HepG2 (cell line): ENCODE data around the gene SPAG6. TPM values are rescaled to one million over a fixed set of nuclear protein-coding genes. Genes with fewer than 3 reads are reported as not detected.
A peak's percentile ranks its signal among the peaks of the same experiment; 100 is the strongest.

Source experiments
- ATAC-seq: fragments of 200-7000 bp; cut with Tn5 transposase; 3 replicates; pipeline ENCODE4 v1.9.1; 2020; ENCODE audit warnings: mild to moderate bottlenecking, moderate library complexity
- BruUV-seq: library from RNA; stranded (reverse); fragments of 400-500 nt; replicated peaks from 2 replicates; lab custom pipeline; 2021; lab: Mats Ljungman, UMichigan
- CTCF ChIA-PET: fragments of 300-600 bp; formaldehyde crosslinking; extraction: SDS; loops from one replicate; lab custom pipeline; 2021; ENCODE audit warnings: low total read pairs, inconsistent platforms, low intra/inter-chr PET ratio; lab: Yijun Ruan, JAX
- POLR2A ChIA-PET: fragments of 350-600 bp; sonication (Branson Sonifier 250); formaldehyde crosslinking; loops from one replicate; lab custom pipeline; 2020; ENCODE audit warnings: antibody characterized with exemption, inconsistent platforms; lab: Yijun Ruan, JAX
- DNase-seq: peaks from one replicate; pipeline ENCODE4 v3.0.0-alpha.2; 2015; ENCODE audit warnings: low spot score
- FAIRE-seq: peaks from 3 replicates; lab custom pipeline; 2011; peaks lifted over from hg19 to GRCh38; lab: Jason Lieb, UNC
- H2AFZ ChIP-seq: one replicate; pipeline ENCODE4 v1.6.1; 2011; ENCODE audit warnings: low read length, inconsistent platforms
- H3K27ac ChIP-seq: fragments of 300-600 bp; 3 replicates; pipeline ENCODE4 v1.8.0; 2011; ENCODE audit warnings: mixed run types, mild to moderate bottlenecking, mixed read lengths, low read length, inconsistent platforms; ENCODE audit not compliant: insufficient read depth; ENCODE audit errors: extremely low read length
- H3K27me3 ChIP-seq, 2 experiments: fragments of 200-600 bp in 1 of 2; 2 replicates in 1 of 2; 3 replicates in 1 of 2; pipeline versions ENCODE4 v1.6.0 to v1.8.0; 2011; ENCODE audit warnings: low read length in 2 of 2, mild to moderate bottlenecking in 2 of 2, moderate library complexity in 2 of 2, inconsistent platforms in 1 of 2; ENCODE audit not compliant: insufficient read depth in 2 of 2, control insufficient read depth in 1 of 2
- H3K36me3 ChIP-seq, 2 experiments: fragments of 200-600 bp in 1 of 2; replicated peaks in 1 of 2; 2 replicates in 1 of 2; 3 replicates in 1 of 2; pipeline versions ENCODE4 v1.5.1 to v1.8.0; 2011; ENCODE audit warnings: low read length in 2 of 2, inconsistent platforms in 1 of 2; ENCODE audit not compliant: insufficient read depth in 2 of 2, control insufficient read depth in 1 of 2
- H3K4me1 ChIP-seq: 2 replicates; pipeline ENCODE4 v1.5.1; 2012; ENCODE audit warnings: low read length, inconsistent platforms; ENCODE audit not compliant: insufficient read depth
- H3K4me2 ChIP-seq: 2 replicates; pipeline ENCODE4 v1.6.0; 2011; ENCODE audit warnings: low read depth, low read length, inconsistent platforms
- H3K4me3 ChIP-seq, 3 experiments: fragments of 200-600 bp in 1 of 3; sonication (generic), shearing (Covaris generic) in 1 of 3; replicated peaks in 1 of 3; 2 replicates each; pipeline ENCODE4 v1.5.1; 2011 to 2016; ENCODE audit warnings: low read length in 3 of 3, inconsistent platforms in 2 of 3, low read depth in 2 of 3, mild to moderate bottlenecking in 2 of 3, control low read depth in 1 of 3, mixed read lengths in 1 of 3; ENCODE audit not compliant: insufficient read depth in 1 of 3
- H3K79me2 ChIP-seq: one replicate; pipeline ENCODE4 v1.6.1; 2011; ENCODE audit warnings: low read length, inconsistent platforms; ENCODE audit not compliant: insufficient read depth
- H3K9ac ChIP-seq: 2 replicates; pipeline ENCODE4 v1.6.0; 2011; ENCODE audit warnings: mild to moderate bottlenecking, low read depth, low read length, inconsistent platforms; ENCODE audit not compliant: insufficient read depth
- H3K9me3 ChIP-seq: 2 replicates; pipeline ENCODE4 v1.5.1; 2012; ENCODE audit warnings: mild to moderate bottlenecking, low read length
- H4K20me1 ChIP-seq: 2 replicates; pipeline ENCODE4 v1.6.0; 2011; ENCODE audit warnings: inconsistent platforms, mild to moderate bottlenecking, low read length, moderate library complexity; ENCODE audit not compliant: insufficient read depth
- CBX2 ChIP-seq, 2 experiments: fragments of 200-600 bp in 1 of 2; sonication (generic); formaldehyde crosslinking in 1 of 2; IDR thresholded peaks; 2 replicates each; pipeline versions ENCODE4 v1.7.0 to v1.8.1; 2018 to 2022; ENCODE audit warnings: low read depth in 2 of 2, low read length in 1 of 2, mild to moderate bottlenecking in 1 of 2, missing genetic modification reagents in 1 of 2
- ETV6 ChIP-seq: sonication (generic); formaldehyde crosslinking; conservative IDR thresholded peaks from 2 replicates; pipeline ENCODE4 v1.4.0; 2020; ENCODE audit warnings: missing genetic modification reagents
- HES4 ChIP-seq: sonication (generic); formaldehyde crosslinking; IDR thresholded peaks from 2 replicates; pipeline ENCODE4 v1.9.0; 2021; ENCODE audit warnings: mild to moderate bottlenecking, missing genetic modification reagents, borderline replicate concordance
- MTF1 ChIP-seq: sonication (generic); formaldehyde crosslinking; IDR thresholded peaks from 2 replicates; pipeline ENCODE4 v1.5.0; 2020; ENCODE audit warnings: missing genetic modification reagents
- NR2F1 ChIP-seq, 2 experiments: fragments of 450-650 bp in 1 of 2; formaldehyde crosslinking in 1 of 2; IDR thresholded peaks; 2 replicates each; pipeline versions ENCODE4 v1.5.0 to v1.6.1; 2016 to 2020; ENCODE audit warnings: mild to moderate bottlenecking in 1 of 2, missing compliant biosample characterization in 1 of 2, missing genetic modification reagents in 1 of 2, moderate library complexity in 1 of 2
- TEAD3 ChIP-seq: optimal IDR thresholded peaks from 2 replicates; pipeline ENCODE3; 2016; ENCODE audit warnings: borderline replicate concordance
- ZNF652 ChIP-seq: IDR thresholded peaks from 2 replicates; pipeline ENCODE4 v1.6.1; 2016; ENCODE audit warnings: low read depth, borderline replicate concordance
- WGBS: methylation state at CpG from one replicate; pipeline ENCODE4 v1.1.6; 2017; ENCODE audit warnings: low lambda C conversion rate; 5-methylcytosine and 5-hydroxymethylcytosine counted together
- in situ Hi-C: cut with HindIII; loops from 2 replicates; pipeline ENCODE4 v1.10.0; 2017; ENCODE audit warnings: low pct_unique_long_range_greater_than_20kb; ENCODE audit not compliant: extremely low pct_ligation_motif_present
- intact Hi-C: fragments of 100-400 bp; cut with micrococcal nuclease; formaldehyde crosslinking; loops from one replicate; pipeline ENCODE4 v1.10.0; 2022; ENCODE audit not compliant: unreplicated experiment
- polyA plus RNA-seq, 8 experiments: library from polyadenylated mRNA; depleted of rRNA in 3 of 8; stranded (reverse) in 7 of 8; unstranded in 1 of 8; fragments of >200 nt; fragmentation: Illumina TruSeq in 4 of 8; extraction: Trizol in 4 of 8; gene quantifications; 2 replicates each; pipeline versions ENCODE4 v1.2.1 to v1.2.3, GENCODE V29; 2011 to 2016; ENCODE audit warnings: low read depth in 4 of 8, missing spikeins in 1 of 8, mixed read lengths in 1 of 8; ENCODE audit not compliant: insufficient read depth in 1 of 8
- total RNA-seq, 5 experiments: library from RNA; depleted of rRNA; stranded (reverse); fragments of >200 nt; fragmentation: Illumina TruSeq; extraction: Trizol; gene quantifications; 2 replicates each; pipeline ENCODE4 v1.2.3, GENCODE V29; 2016; ENCODE audit warnings: low read depth in 1 of 5

The SPAG6 gene
- total and polyA plus RNA-seq, 2 of the 13 experiments (the other 11 are each of a cell fraction or from before 2014, with no cell fraction given), result not detected

- Histone ChIP-seq H3K27ac (no peak overlapping the region), H3K4me3 (no peak overlapping the region), H3K36me3 (no peaks in the 10 kb centered on the region), H3K4me2 (no peak overlapping the region), H4K20me1 (no peaks in the 10 kb centered on the region), H3K27me3 (peaks cover 0 to 46% of the 10 kb centered on the region in 2 experiments; a peak in 3 of 5 replicates), H3K9me3 (no peaks in the 10 kb centered on the region), H2AFZ (no peak overlapping the region), H3K79me2 (no peaks in the 10 kb centered on the region), H3K9ac (no peak overlapping the region), H3K4me1 (peaks cover 12% of the 10 kb centered on the region)
- CTCF ChIA-PET, result no interaction called here
- no TSS peak for BruUV-seq
- no peak for FAIRE-seq
- 48% methylated on average over 9 of the region's 9 CpGs for WGBS
- intact Hi-C loops (no loop called here), in situ Hi-C loops (no loop called here)
- POLR2A ChIA-PET, result no interaction called here
- no peak for DNase-seq
- no peak for ATAC-seq
- TF ChIP-seq ZNF652, result no peak
- TF ChIP-seq MTF1 (CRISPR knock-in tag), result no peak
- TF ChIP-seq CBX2 (IDR thresholded peaks at IDR 0.05; ENCODE audit: low read depth, low read length), result peak; percentile 62; the same call in 1 of the 2 replicates
- TF ChIP-seq CBX2 (CRISPR knock-in tag; IDR thresholded peaks at IDR 0.05; ENCODE audit: low read depth), result no peak
These were observed 7.0 kb upstream of the SPAG6 start for GRCh38 chr10:22338185-22338900.

GRCh38 chr10:22338931-22339330 is 6.4 kb upstream of the SPAG6 start:
- no peaks in the 10 kb centered on the region for H3K9me3 ChIP-seq
- H3K4me2 ChIP-seq, result no peak overlapping the region
- BruUV-seq, result no TSS peak
- no peak for ATAC-seq
- no peak for FAIRE-seq
- no peak overlapping the region for H3K9ac ChIP-seq
- CTCF ChIA-PET, result no interaction called here
- intact Hi-C loops, result no loop called here
- no peaks in the 10 kb centered on the region for H3K79me2 ChIP-seq
- TF ChIP-seq TEAD3 (no peak), NR2F1 (CRISPR knock-in tag; IDR thresholded peaks at IDR 0.05) (no peak), HES4 (no peak), ETV6 (CRISPR knock-in tag) (no peak)
- TF ChIP-seq, all 625 proteins: peak for 0
- peaks cover 0 to 46% of the 10 kb centered on the region in 2 experiments; a peak in 3 of 5 replicates for H3K27me3 ChIP-seq
- H3K4me1 ChIP-seq, result peaks cover 12% of the 10 kb centered on the region
- in situ Hi-C loops, result no loop called here
- no peak overlapping the region for H3K4me3 ChIP-seq
- POLR2A ChIA-PET, result no interaction called here
- H3K36me3 ChIP-seq, result no peaks in the 10 kb centered on the region
- DNase-seq, result no peak
- H2AFZ ChIP-seq, result no peak overlapping the region
- H4K20me1 ChIP-seq, result no peaks in the 10 kb centered on the region
- no peak overlapping the region for H3K27ac ChIP-seq
